ENCODE measurements around the gene KIAA1191.

The KIAA1191 gene

GRCh38 chr5:176391479-176391878 lies 29.9 kb upstream of the KIAA1191 start:
- peaks cover 8% of the 10 kb centered on the region for H3K36me3 ChIP-seq (ENCODE audit: control insufficient read depth, insufficient read depth, low read length)
- H3K27me3 ChIP-seq (replicated peaks; ENCODE audit: control insufficient read depth, insufficient read depth, low read length): no peaks in the 10 kb centered on the region
- no peak overlapping the region for H3K4me3 ChIP-seq (replicated peaks; ENCODE audit: low read depth, low read length)
- DNase-seq (ENCODE audit: extremely low read depth, insufficient read length): no peak
- TF ChIP-seq CTCF (IDR thresholded peaks at IDR 0.05; ENCODE audit: insufficient read depth, low read length, poor library complexity, severe bottlenecking): no peak

GRCh38 chr5:176389135-176390123 lies 27.9 kb upstream of the KIAA1191 start:
- no peak for DNase-seq (ENCODE audit: extremely low read depth, insufficient read length)
- TF ChIP-seq CTCF (IDR thresholded peaks at IDR 0.05; ENCODE audit: insufficient read depth, low read length, poor library complexity, severe bottlenecking): no peak
- H3K27me3 ChIP-seq (replicated peaks; ENCODE audit: control insufficient read depth, insufficient read depth, low read length): no peaks in the 10 kb centered on the region
- H3K36me3 ChIP-seq (ENCODE audit: control insufficient read depth, insufficient read depth, low read length): peaks cover 16% of the 10 kb centered on the region
- peak overlapping the region; percentile 100 for H3K4me3 ChIP-seq (replicated peaks; ENCODE audit: low read depth, low read length)

- no peaks in the 10 kb centered on the region for H3K27me3 ChIP-seq (replicated peaks; ENCODE audit: control insufficient read depth, insufficient read depth, low read length)
- peak within 1 kb of the TSS; percentile 100 for H3K4me3 ChIP-seq (replicated peaks; ENCODE audit: low read depth, low read length)
- H3K36me3 ChIP-seq (ENCODE audit: control insufficient read depth, insufficient read depth, low read length): peaks cover 21% of the 10 kb centered on the region
- no peak for TF ChIP-seq CTCF (IDR thresholded peaks at IDR 0.05; ENCODE audit: insufficient read depth, low read length, poor library complexity, severe bottlenecking)
- DNase-seq (ENCODE audit: extremely low read depth, insufficient read length): peak; percentile 96
These were observed 27.0 kb upstream of the KIAA1191 start, which contains the start of the genes HIGD2A and NOP16 for GRCh38 chr5:176388444-176389134. HIGD2A (plus strand) TSS chr5:176388751; CDS start chr5:176388820, 69 bp downstream. NOP16 (minus strand) TSS chr5:176388598; CDS start chr5:176388539, 59 bp downstream.

- DNase-seq (ENCODE audit: extremely low read depth, insufficient read length): no peak
- Histone ChIP-seq H3K36me3 (ENCODE audit: control insufficient read depth, insufficient read depth, low read length) (peaks cover 25% of the 10 kb centered on the region), H3K4me3 (replicated peaks; ENCODE audit: low read depth, low read length) (peak overlapping the region; percentile 100), H3K27me3 (replicated peaks; ENCODE audit: control insufficient read depth, insufficient read depth, low read length) (no peaks in the 10 kb centered on the region)
- no peak for TF ChIP-seq CTCF (IDR thresholded peaks at IDR 0.05; ENCODE audit: insufficient read depth, low read length, poor library complexity, severe bottlenecking)
These were observed 26.5 kb upstream of the KIAA1191 start for GRCh38 chr5:176388003-176388443.

GRCh38 chr5:176387384-176387925 lies 25.9 kb upstream of the KIAA1191 start:
- no peak for DNase-seq (ENCODE audit: extremely low read depth, insufficient read length)

More at GRCh38 chr5:176387384-176387925, 25.9 kb upstream of the KIAA1191 start:
- H3K36me3 ChIP-seq (ENCODE audit: control insufficient read depth, insufficient read depth, low read length): peaks cover 26% of the 10 kb centered on the region
- peak; percentile 11 for TF ChIP-seq CTCF (IDR thresholded peaks at IDR 0.05; ENCODE audit: insufficient read depth, low read length, poor library complexity, severe bottlenecking)
- H3K4me3 ChIP-seq (replicated peaks; ENCODE audit: low read depth, low read length): peak overlapping the region; percentile 100
- H3K27me3 ChIP-seq (replicated peaks; ENCODE audit: control insufficient read depth, insufficient read depth, low read length): no peaks in the 10 kb centered on the region
